Activated naive CD8-positive, alpha-beta T cell treated with anti-CD3 and anti-CD28 coated beads, Interleukin-2, amount 50 U/mL, for 16 hours (primary cell): ENCODE data around the gene DCXR.
A peak's percentile ranks its signal among the peaks of the same experiment; 100 is the strongest.

Experiments used
- DNase-seq: peaks from one replicate; pipeline ENCODE4 v3.0.0-alpha.2; 2020; ENCODE audit warnings: low read depth, low spot score

Gene DCXR

DNA sequence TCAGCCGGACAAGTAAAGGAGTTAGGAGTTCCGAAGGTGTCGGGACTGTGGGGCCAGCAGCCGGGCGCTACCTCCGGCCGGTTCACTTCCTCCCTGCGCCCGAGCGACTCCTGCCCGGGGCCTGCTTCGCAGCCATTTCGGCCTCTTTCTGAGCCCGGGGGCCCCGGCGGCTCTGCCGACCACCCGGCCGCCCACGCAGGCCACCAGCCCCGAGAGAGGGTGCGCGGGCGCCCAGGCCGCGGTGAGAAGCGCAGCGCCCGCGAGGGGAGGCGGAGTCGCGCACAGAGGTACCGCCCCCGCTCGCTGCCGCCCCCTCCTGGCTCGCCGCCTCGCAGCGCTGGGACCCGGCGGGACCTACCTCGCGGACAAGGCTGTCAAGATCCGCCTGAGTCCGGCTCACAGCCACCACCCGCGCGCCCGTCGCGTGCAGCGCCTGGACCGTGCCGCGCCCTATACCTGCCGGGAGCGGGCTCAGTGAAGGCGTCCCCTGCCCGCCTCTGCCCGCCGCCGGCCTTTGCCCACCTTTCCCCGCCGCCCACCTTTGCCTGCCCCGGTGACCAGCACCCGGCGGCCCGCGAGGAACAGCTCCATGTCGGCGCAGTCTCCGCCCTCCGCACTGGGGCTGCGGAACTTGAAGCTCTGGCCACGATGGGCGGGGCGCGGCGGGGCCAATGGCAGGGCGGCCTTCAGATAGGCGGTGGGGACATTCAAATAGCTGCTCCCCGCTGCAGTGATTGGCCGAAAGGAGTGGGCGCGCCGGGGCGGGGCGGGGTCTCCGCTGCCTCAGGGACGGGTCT lies at the start of gene DCXR:
TSS of gene DCXR (minus strand) at position 606 of the 797 bp plus-strand sequence. CDS start at position 591, 15 bp downstream.
- DNase-seq = peak; percentile 90

- no peak for DNase-seq
These were observed 48.7 kb upstream of the DCXR start for GRCh38 chr17:82085931-82086764.

GRCh38 chr17:82085031-82085861 lies 47.7 kb upstream of the DCXR start:
- no peak for DNase-seq

DNA sequence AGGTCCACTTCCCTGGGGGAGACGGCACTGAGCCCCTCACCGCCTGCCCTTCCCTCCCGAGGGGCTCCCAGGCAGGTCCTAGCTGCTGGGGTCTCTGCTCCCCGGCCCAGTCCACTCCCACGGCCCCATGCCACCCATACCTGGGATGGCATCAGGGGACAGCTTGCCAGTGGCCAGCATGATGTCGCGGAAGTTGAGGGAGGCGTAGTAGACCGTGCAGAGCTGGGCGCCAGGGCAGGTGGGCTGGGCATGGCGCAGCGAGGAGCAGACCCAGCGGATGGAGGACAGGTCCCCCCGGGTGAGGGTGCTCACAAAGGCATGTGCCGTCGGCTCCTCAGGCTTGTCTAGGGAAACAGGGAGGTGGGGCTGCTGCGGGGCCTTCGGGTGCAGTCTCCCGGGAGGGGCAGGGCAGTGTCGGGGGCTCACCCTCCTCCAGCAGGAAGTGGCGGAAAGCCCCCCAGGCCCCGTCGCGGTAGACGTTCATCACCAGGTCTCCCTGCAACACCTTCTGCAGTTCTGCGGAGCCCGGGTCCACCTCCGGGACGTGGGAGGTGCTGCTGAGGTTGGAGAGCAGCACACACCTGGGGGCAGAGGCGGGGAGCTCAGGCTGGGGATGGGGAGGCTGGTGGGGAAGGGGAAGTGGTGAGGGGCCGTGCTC lies 47.0 kb upstream of the DCXR start:
- DNase-seq = no peak

GRCh38 chr17:82083533-82084359 lies 46.2 kb upstream of the DCXR start:
- no peak for DNase-seq

DNA sequence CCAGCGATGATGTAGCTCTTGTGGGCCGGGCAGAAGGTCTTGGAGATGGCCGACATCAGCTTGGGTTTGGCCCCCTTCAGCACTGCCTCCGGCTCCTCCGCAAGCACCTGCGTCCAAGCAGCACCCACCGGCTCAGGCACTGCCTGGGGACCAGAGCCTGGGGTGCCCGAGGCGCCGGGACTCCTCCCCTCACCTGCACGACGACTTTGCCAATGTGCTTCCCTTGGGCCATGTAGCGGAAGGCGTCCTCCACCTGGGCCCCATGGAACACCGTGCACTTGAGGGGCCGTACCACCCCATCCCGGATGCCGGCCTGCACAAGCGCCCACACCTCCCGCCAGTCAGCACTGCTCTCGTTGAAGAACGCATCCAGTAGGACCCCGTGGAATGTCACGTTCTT lies 45.5 kb upstream of the DCXR start:
- DNase-seq = no peak

DNA sequence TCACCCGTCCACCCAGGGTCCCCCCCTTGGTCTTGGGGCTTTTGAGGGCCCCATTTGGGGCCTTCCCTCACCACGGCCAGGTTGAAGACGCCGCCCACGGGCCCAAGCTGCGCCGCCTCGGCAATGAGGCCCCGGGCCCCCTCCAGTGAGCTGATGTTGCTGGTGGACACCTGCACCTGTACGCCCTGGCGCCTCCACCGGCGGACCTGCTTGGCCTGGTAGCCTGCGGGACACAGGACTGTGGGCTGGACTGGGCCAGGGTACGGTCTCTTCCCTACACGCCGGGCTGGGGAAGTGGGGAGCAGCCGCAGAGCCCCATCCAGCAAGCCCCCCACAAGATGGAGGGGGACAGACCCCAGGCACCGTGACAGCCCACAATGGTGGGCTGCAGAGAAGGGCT lies 45.0 kb upstream of the DCXR start:
- no peak for DNase-seq

GRCh38 chr17:82081966-82082365 lies 44.5 kb upstream of the DCXR start:
- DNase-seq = no peak

DNA sequence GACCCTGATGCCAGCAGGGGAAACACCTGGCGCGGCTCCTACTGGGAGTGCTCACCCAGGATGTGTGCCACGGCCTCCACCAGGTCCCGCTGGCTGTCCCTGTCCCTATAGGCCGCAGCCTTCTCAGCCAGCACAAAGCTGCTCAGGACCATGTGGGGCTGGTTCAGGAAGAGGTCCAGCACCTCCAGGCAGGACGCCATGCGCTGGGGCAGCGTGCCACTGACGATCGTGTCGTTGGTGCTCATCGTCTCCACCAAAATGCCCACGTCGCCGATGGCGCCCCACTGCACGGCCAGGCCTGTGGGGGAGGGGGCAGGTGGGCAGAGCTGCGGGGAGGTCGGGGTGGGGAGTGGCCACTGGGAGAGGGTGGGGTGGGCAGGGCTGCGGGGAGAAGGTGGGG lies 44.0 kb upstream of the DCXR start:
- DNase-seq = no peak

GRCh38 chr17:82080789-82081464 lies 43.4 kb upstream of the DCXR start:
- DNase-seq = no peak

DNA sequence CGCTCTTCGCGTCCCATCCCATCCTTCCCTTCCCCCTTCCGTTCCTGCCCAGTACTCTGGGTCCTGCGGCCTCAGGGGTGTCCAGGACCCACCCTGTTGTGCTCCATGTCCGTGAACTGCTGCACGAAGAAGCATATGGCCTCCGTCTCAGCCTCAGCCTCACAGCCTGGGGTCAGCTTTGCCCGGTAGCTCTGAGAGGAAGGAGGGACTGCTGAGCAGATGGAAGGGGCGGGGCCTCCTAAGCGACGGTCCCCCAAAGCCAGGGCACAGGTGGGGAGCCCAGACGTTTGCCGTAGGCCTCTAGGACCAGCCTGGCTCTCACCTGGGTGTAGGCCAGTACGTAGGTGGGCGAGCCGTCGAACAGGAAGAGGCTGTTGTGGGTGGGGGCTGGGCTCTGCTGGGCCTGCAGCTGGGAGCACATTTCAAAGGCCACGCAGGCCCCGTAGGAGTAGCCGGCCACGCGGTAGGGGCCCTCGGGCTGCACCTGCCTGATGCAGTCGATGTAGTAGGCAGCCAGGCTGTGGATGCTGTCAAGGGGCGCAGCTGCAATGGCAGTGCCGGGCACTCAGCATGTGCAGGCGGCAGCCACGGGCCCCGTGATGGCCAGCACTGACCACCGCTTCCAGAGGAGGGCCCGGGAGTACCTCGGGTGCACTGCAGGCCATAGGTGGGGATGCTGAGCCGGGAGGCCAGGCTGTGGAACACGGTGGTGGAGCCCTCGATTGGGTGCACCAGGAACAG lies 42.7 kb upstream of the DCXR start:
- no peak for DNase-seq

GRCh38 chr17:82079001-82079677 lies 41.6 kb upstream of the DCXR start:
- DNase-seq = no peak

- DNase-seq = no peak
These were observed 40.9 kb upstream of the DCXR start for GRCh38 chr17:82078433-82078832.

DNA sequence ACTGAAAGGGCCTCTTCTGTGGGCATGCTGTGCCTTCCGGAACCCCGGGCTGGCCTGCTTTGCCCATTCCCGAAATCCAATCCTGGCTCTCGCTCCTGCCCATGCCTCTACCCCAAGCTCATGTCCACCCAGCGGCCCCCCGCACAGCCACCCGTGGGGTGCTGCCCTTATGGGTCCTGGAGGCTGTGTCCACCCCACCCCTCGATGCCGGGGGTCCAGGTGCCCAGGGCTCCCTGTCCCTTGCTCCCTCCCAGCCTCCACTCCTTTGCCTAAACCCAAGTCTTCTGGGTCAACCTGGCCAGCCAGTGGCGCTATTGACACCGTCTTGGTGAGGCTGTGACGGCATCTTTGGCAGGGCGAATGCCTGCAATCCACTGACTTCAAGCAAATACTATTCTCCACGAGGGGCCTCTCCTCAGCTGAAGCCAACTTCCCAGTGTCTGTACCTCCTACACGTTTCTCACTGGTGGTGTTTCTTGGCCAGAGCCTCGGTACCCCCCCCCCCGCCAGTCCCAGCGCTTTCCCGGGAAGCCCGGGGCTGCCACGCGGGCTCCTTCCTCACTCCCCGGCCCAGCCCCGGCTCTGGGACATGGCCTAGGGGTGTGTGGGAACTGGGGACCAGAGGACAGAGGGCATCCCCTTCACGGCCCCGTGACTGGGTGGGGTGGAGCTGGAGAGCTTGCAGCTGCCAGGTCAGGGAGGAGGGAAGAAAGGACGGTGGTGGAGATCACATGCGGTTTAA lies 40.3 kb upstream of the DCXR start:
- DNase-seq = no peak

GRCh38 chr17:82076785-82077591 lies 39.5 kb upstream of the DCXR start:
- DNase-seq = no peak

GRCh38 chr17:82076018-82076784 lies 38.7 kb upstream of the DCXR start:
- no peak for DNase-seq
